ENCODE measurements around the gene ANAPC13. TPM values are rescaled to one million over a fixed set of nuclear protein-coding genes. Genes with fewer than 3 reads are reported as not detected.

ANAPC13 gene
- total RNA-seq, 1 experiment from 2014 or later = 35.7 TPM

DNA sequence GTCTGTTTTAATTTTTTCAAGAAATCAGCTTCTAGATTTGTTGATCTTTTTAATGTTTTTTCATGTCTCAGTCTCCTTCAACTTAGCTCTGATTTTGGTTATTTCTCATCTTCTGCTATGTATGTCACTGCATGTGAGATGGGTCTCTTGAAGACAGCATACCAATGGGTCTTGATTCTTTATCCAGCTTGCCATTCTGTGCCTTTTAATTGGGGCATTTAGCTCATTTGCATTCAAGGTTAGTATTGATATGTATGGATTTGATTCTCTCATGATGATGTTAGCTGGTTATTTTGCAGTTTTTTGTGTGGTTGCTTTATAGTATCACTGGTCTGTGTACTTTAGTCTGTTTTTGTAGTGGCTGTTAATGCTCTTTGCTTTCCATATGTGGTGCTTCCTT, 39.5 kb upstream of the ANAPC13 start:
- RAD21 ChIA-PET (ENCODE audit: low non-redundant PET in 1 of 2, low total read pairs in 2 of 2, uncharacterized antibody in 2 of 2, unreplicated experiment in 2 of 2) = no interaction called here
- CTCF ChIA-PET = interaction anchor here (1.1 kb wide), 1 partner anchor 11 kb away, joined by 3 read pairs; no protein-coding TSS in a partner anchor
- POLR2A ChIA-PET = no interaction called here
- Histone ChIP-seq H3K4me3 (replicated peaks in 1 of 2; ENCODE audit: low read depth in 1 of 2, low read length in 2 of 2) (no peak overlapping the region), H3K9me2 (ENCODE audit: insufficient read depth) (no peaks in the 10 kb centered on the region), H3K4me2 (ENCODE audit: low read length) (no peak overlapping the region), H3K27me3 (ENCODE audit: insufficient read depth, low read length) (no peaks in the 10 kb centered on the region), H3K4me1 (ENCODE audit: control insufficient read depth in 1 of 2, insufficient read depth in 2 of 2, low read length in 2 of 2) (no peaks in the 10 kb centered on the region), H3K36me3 (ENCODE audit: control insufficient read depth in 1 of 2, insufficient read depth in 2 of 2, low read length in 2 of 2) (no peaks in the 10 kb centered on the region), H3K27ac (ENCODE audit: low read depth, low read length) (no peak overlapping the region), H3K9ac (ENCODE audit: low read length) (no peak overlapping the region), H3K79me2 (ENCODE audit: insufficient read depth, low read length) (no peaks in the 10 kb centered on the region; the same call in 1 of the 2 replicates), H2AFZ (ENCODE audit: low read depth, low read length, poor library complexity, severe bottlenecking) (no peak overlapping the region), H3K9me3 (ENCODE audit: control insufficient read depth in 1 of 2, insufficient read depth in 1 of 2, low read depth in 1 of 2, low read length in 2 of 2) (no peaks in the 10 kb centered on the region), H4K20me1 (ENCODE audit: insufficient read depth) (no peaks in the 10 kb centered on the region)
- intact Hi-C loops (cut with micrococcal nuclease) = no loop called here
- TF ChIP-seq CBX3 (IDR thresholded peaks at IDR 0.05; ENCODE audit: low read depth) (no peak), CEBPB (IDR thresholded peaks at IDR 0.05; ENCODE audit: low read depth) (no peak), SIN3A (IDR thresholded peaks at IDR 0.05; ENCODE audit: low read depth) (no peak), SRF (IDR thresholded peaks at IDR 0.05; ENCODE audit: low read depth) (no peak), EGR1 (IDR thresholded peaks at IDR 0.05; ENCODE audit: low read depth) (no peak)
- TF ChIP-seq, protein P1, sequence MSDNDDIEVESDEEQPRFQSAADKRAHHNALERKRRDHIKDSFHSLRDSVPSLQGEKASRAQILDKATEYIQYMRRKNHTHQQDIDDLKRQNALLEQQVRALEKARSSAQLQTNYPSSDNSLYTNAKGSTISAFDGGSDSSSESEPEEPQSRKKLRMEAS (IDR thresholded peaks at IDR 0.05) = no peak
- ATAC-seq (no peak), DNase-seq (ENCODE audit: low read depth, low spot score) (no peak)
- BruUV-seq (replicated peaks) = no TSS peak

DNA sequence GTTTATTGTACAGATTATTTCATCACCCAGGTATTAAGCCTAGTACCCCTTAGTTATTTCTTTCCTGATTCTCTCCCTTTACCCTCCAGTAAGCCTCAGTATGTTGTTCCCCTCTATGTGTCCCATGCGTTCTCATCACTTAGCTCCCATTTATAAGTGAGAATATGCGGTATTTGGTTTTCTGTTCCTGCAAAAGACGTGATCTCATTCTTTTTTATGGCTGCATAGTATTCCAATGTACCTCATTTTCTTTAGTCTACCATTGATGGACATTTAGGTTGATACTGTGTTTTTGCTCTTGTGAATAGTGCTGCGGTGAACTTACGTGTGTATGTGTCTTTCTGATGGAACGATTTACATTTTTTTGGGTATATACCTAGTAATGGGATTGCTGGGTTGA, 36.8 kb upstream of the ANAPC13 start:
- intact Hi-C loops (cut with micrococcal nuclease) = no loop called here
- no peak overlapping the region for H3K27ac ChIP-seq (ENCODE audit: low read depth, low read length)
- H3K36me3 ChIP-seq (ENCODE audit: control insufficient read depth in 1 of 2, insufficient read depth in 2 of 2, low read length in 2 of 2) = no peaks in the 10 kb centered on the region
- RAD21 ChIA-PET (ENCODE audit: low non-redundant PET in 1 of 2, low total read pairs in 2 of 2, uncharacterized antibody in 2 of 2, unreplicated experiment in 2 of 2) = no interaction called here
- no peak for DNase-seq (ENCODE audit: low read depth, low spot score)
- H3K9me3 ChIP-seq (ENCODE audit: control insufficient read depth in 1 of 2, insufficient read depth in 1 of 2, low read depth in 1 of 2, low read length in 2 of 2) = no peaks in the 10 kb centered on the region
- no peak overlapping the region for H3K4me2 ChIP-seq (ENCODE audit: low read length)
- CTCF ChIA-PET = no interaction called here
- no TSS peak for BruUV-seq (replicated peaks)
- H3K9me2 ChIP-seq (ENCODE audit: insufficient read depth) = no peaks in the 10 kb centered on the region
- no peaks in the 10 kb centered on the region; the same call in 1 of the 2 replicates for H3K79me2 ChIP-seq (ENCODE audit: insufficient read depth, low read length)
- no peak overlapping the region for H3K4me3 ChIP-seq (replicated peaks in 1 of 2; ENCODE audit: low read depth in 1 of 2, low read length in 2 of 2)
- H3K27me3 ChIP-seq (ENCODE audit: insufficient read depth, low read length) = no peaks in the 10 kb centered on the region
- POLR2A ChIA-PET = no interaction called here
- no peaks in the 10 kb centered on the region for H4K20me1 ChIP-seq (ENCODE audit: insufficient read depth)
- no peak for TF ChIP-seq EGR1 (IDR thresholded peaks at IDR 0.05; ENCODE audit: low read depth)
- no peak for TF ChIP-seq EZH2phosphoT487 (IDR thresholded peaks at IDR 0.05; ENCODE audit: borderline replicate concordance)
- no peak for TF ChIP-seq SP1 (IDR thresholded peaks at IDR 0.05; ENCODE audit: low read depth)
- no peak for TF ChIP-seq RAD21 (IDR thresholded peaks at IDR 0.05; ENCODE audit: low read depth)
- TF ChIP-seq ZFX (IDR thresholded peaks at IDR 0.05) = no peak
- TF ChIP-seq POLR2AphosphoS5 (IDR thresholded peaks at IDR 0.05; ENCODE audit: low read depth, low read length) = no peak
- no peak for TF ChIP-seq SRF (IDR thresholded peaks at IDR 0.05; ENCODE audit: low read depth)
- TF ChIP-seq CBX3 (IDR thresholded peaks at IDR 0.05; ENCODE audit: low read depth) = no peak
- TF ChIP-seq FOSL1 (IDR thresholded peaks at IDR 0.05; ENCODE audit: low read depth) = no peak
- TF ChIP-seq, protein P2, sequence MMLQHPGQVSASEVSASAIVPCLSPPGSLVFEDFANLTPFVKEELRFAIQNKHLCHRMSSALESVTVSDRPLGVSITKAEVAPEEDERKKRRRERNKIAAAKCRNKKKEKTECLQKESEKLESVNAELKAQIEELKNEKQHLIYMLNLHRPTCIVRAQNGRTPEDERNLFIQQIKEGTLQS (IDR thresholded peaks at IDR 0.05) = no peak
- TF ChIP-seq CEBPB (IDR thresholded peaks at IDR 0.05; ENCODE audit: low read depth) = no peak
- TF ChIP-seq TCF7L2 (IDR thresholded peaks at IDR 0.05; ENCODE audit: borderline replicate concordance, extremely low read depth, insufficient read depth, insufficient read length) = no peak
- no peak for TF ChIP-seq ZNF274 (IDR thresholded peaks at IDR 0.05; ENCODE audit: low read depth, low read length)
- TF ChIP-seq POLR2A (IDR thresholded peaks at IDR 0.05; ENCODE audit: borderline replicate concordance, extremely low read depth, insufficient read depth, insufficient read length) = no peak
- no peak overlapping the region for H3K9ac ChIP-seq (ENCODE audit: low read length)
- no peak overlapping the region for H2AFZ ChIP-seq (ENCODE audit: low read depth, low read length, poor library complexity, severe bottlenecking)
- ATAC-seq = no peak
- H3K4me1 ChIP-seq (ENCODE audit: control insufficient read depth in 1 of 2, insufficient read depth in 2 of 2, low read length in 2 of 2) = no peaks in the 10 kb centered on the region

All from HCT116 (cell line).